Gastrocnemius medialis (tissue), 4 donors: Measurements from ENCODE around the gene FUT7.

Experiments used
- CTCF ChIP-seq, 5 experiments: fragments of 450-650 bp in 3 of 5; fragments of 200-600 bp in 2 of 5; sonication (generic) in 2 of 5; IDR thresholded peaks in 4 of 5; conservative IDR thresholded peaks in 1 of 5; 1 replicate in 4 of 5; 2 replicates in 1 of 5; pipeline ENCODE4 v1.5.1; 2016 to 2019; ENCODE audit warnings: antibody characterized with exemption in 5 of 5, mild to moderate bottlenecking in 3 of 5, moderate library complexity in 3 of 5
- POLR2A ChIP-seq, 2 donors: fragments of 450-650 bp; IDR thresholded peaks; one replicate each; pipeline ENCODE4 v1.6.1; 2017; ENCODE audit warnings: antibody characterized with exemption in 2 of 2, mild to moderate bottlenecking in 2 of 2, moderate library complexity in 2 of 2

GRCh38 chr9:136990242-136990911 lies 41.5 kb downstream of the FUT7 start:
- TF ChIP-seq POLR2A (IDR thresholded peaks at IDR 0.05) (no peak), CTCF (IDR thresholded peaks at IDR 0.05 in 4 of 5, conservative IDR thresholded peaks at IDR 0.05 in 1 of 5) (no peak)
